A549 (cell line): ENCODE data around the gene SMG6. TPM values are rescaled to one million over a fixed set of nuclear protein-coding genes. Genes with fewer than 3 reads are reported as not detected.

Experiments
- ATAC-seq, 2 experiments: fragments of 200-7000 bp in 1 of 2; fragments of >200 bp in 1 of 2; cut with Nextera tagmentation in 1 of 2; cut with Tn5 transposase in 1 of 2; 3 replicates each; pipeline versions ENCODE4 v1.8.0 to v1.9.1; 2018 to 2020; ENCODE audit warnings: mild to moderate bottlenecking in 1 of 2, moderate library complexity in 1 of 2
- CTCF ChIA-PET: fragments of 300-600 bp; sonication (Branson Sonifier 250); formaldehyde crosslinking; extraction: SDS; loops from one replicate; lab custom pipeline; 2021; ENCODE audit warnings: antibody characterized with exemption, inconsistent platforms; lab: Yijun Ruan, JAX
- POLR2A ChIA-PET: fragments of 350-600 bp; formaldehyde crosslinking; extraction: SDS; loops from one replicate; lab custom pipeline; 2021; ENCODE audit warnings: antibody characterized with exemption, inconsistent platforms; lab: Yijun Ruan, JAX
- DNase-seq, 2 experiments: peaks; one replicate each; pipeline versions ENCODE4 v3.0.0 to v3.0.0-alpha.2; 2011 to 2016; ENCODE audit warnings: low read depth in 1 of 2, low spot score in 1 of 2
- FAIRE-seq: peaks from 2 replicates; lab custom pipeline; 2011; peaks lifted over from hg19 to GRCh38; lab: Jason Lieb, UNC
- H3K27ac ChIP-seq, 2 experiments: fragments of >200 bp; sonication (Bioruptor Twin); formaldehyde crosslinking; 3 replicates each; pipeline ENCODE4 v1.5.1; 2016 to 2017
- H3K4me1 ChIP-seq: fragments of >200 bp; sonication (Bioruptor Twin); formaldehyde crosslinking; 3 replicates; pipeline ENCODE4 v1.6.1; 2016
- H3K4me2 ChIP-seq: fragments of >200 bp; sonication (Bioruptor Twin); formaldehyde crosslinking; 3 replicates; pipeline ENCODE4 v1.6.1; 2016
- H3K4me3 ChIP-seq: fragments of >200 bp; sonication (Bioruptor Twin); formaldehyde crosslinking; 3 replicates; pipeline ENCODE4 v1.5.1; 2016
- H3K9me3 ChIP-seq: fragments of >200 bp; sonication (Bioruptor Twin); formaldehyde crosslinking; 3 replicates; pipeline ENCODE4 v1.6.1; 2016
- CBX8 ChIP-seq: fragments of 200-600 bp; sonication (generic); IDR thresholded peaks from 2 replicates; pipeline ENCODE4 v1.6.1; 2016
- CEBPB ChIP-seq, 2 experiments: fragments of >200 bp in 1 of 2; sonication (Bioruptor Twin) in 1 of 2; formaldehyde crosslinking in 1 of 2; IDR thresholded peaks; 2 replicates each; pipeline ENCODE4 v1.6.1; 2012 to 2016
- FOSB ChIP-seq: fragments of 250-450 bp; sonication (Bioruptor Pico); IDR thresholded peaks from 2 replicates; pipeline ENCODE4 v1.5.0; 2020; ENCODE audit warnings: mild to moderate bottlenecking, moderate library complexity
- FOSL2 ChIP-seq, 2 experiments: fragments of 450-650 bp in 1 of 2; fragments of >200 bp in 1 of 2; sonication (Bioruptor Twin) in 1 of 2; formaldehyde crosslinking; IDR thresholded peaks; 2 replicates each; pipeline versions ENCODE4 v1.5.0 to v1.6.1; 2016 to 2020; ENCODE audit warnings: mild to moderate bottlenecking in 1 of 2, moderate library complexity in 1 of 2
- GATA3 ChIP-seq: IDR thresholded peaks from 2 replicates; pipeline ENCODE4 v1.6.1; 2012; ENCODE audit warnings: borderline replicate concordance
- KDM1A ChIP-seq: fragments of 200-600 bp; sonication (generic); IDR thresholded peaks from 2 replicates; pipeline ENCODE4 v1.6.1; 2016; ENCODE audit warnings: low read depth, mild to moderate bottlenecking
- MAFK ChIP-seq: fragments of 450-650 bp; IDR thresholded peaks from 2 replicates; pipeline ENCODE4 v1.6.1; 2014; ENCODE audit not compliant: partially characterized antibody
- MAZ ChIP-seq: fragments of 150-350 bp; IDR thresholded peaks from 2 replicates; pipeline ENCODE4 v1.6.1; 2014; ENCODE audit warnings: antibody characterized with exemption, low read depth, low read length, borderline replicate concordance
- NFE2L2 ChIP-seq: fragments of 150-350 bp; conservative IDR thresholded peaks from 2 replicates; pipeline ENCODE4 v1.6.1; 2014; ENCODE audit warnings: low read length
- NPAS2 ChIP-seq: fragments of 250-450 bp; sonication (Bioruptor Pico); IDR thresholded peaks from 2 replicates; pipeline ENCODE4 v1.8.0; 2022; ENCODE audit warnings: mild to moderate bottlenecking, moderate library complexity, borderline replicate concordance
- NR3C1 ChIP-seq: fragments of >200 bp; sonication (Bioruptor Twin); formaldehyde crosslinking; IDR thresholded peaks from 3 replicates; pipeline ENCODE4 v1.6.1; 2017
- RARB ChIP-seq: fragments of 250-450 bp; sonication (Bioruptor Pico); IDR thresholded peaks from 2 replicates; pipeline ENCODE4 v1.8.0; 2021; ENCODE audit warnings: mild to moderate bottlenecking, moderate library complexity
- ZC3H11A ChIP-seq: fragments of 450-650 bp; IDR thresholded peaks from 2 replicates; pipeline ENCODE4 v1.6.1; 2014; ENCODE audit warnings: antibody characterized with exemption, mild to moderate bottlenecking
- ZNF302 ChIP-seq: fragments of 250-450 bp; sonication (Bioruptor Pico); IDR thresholded peaks from 2 replicates; pipeline ENCODE4 v1.9.0; 2021; ENCODE audit warnings: inconsistent platforms, mild to moderate bottlenecking, moderate library complexity
- WGBS: methylation state at CpG from one replicate; pipeline ENCODE4 v1.1.6; 2017; ENCODE audit errors: missing lambda C conversion rate; 5-methylcytosine and 5-hydroxymethylcytosine counted together
- polyA plus RNA-seq, 4 experiments: library from polyadenylated mRNA; depleted of rRNA in 3 of 4; stranded (reverse); fragments of >200 nt; fragmentation: RNase III in 1 of 4; extraction: RNeasy Plus Mini Kit Qiagen cat#74134 plus additional on column Dnase treatment in 1 of 4; gene quantifications; 2 replicates in 3 of 4; 3 replicates in 1 of 4; pipeline ENCODE4 v1.2.3, GENCODE V29; 2011 to 2017
- TF ChIP-seq, protein P1 (sequence below): fragments of 250-450 bp; sonication (Bioruptor Pico); IDR thresholded peaks from 2 replicates; pipeline ENCODE4 v1.5.0; 2021; ENCODE audit warnings: mild to moderate bottlenecking, moderate library complexity, borderline replicate concordance
- TF ChIP-seq, protein P2 (sequence below): fragments of 200-600 bp; sonication (generic); IDR thresholded peaks from 2 replicates; pipeline ENCODE4 v1.6.1; 2016; ENCODE audit warnings: antibody characterized with exemption, mild to moderate bottlenecking, moderate library complexity
- TF ChIP-seq, protein P3 (sequence below): fragments of 150-350 bp; IDR thresholded peaks from 2 replicates; pipeline ENCODE4 v1.6.1; 2014; ENCODE audit warnings: low read depth, mild to moderate bottlenecking, low read length

Gene SMG6
- polyA plus RNA-seq, 2 of the 4 experiments (the other 2 are of a cell fraction): 4.7 to 17.0 TPM

DNA sequence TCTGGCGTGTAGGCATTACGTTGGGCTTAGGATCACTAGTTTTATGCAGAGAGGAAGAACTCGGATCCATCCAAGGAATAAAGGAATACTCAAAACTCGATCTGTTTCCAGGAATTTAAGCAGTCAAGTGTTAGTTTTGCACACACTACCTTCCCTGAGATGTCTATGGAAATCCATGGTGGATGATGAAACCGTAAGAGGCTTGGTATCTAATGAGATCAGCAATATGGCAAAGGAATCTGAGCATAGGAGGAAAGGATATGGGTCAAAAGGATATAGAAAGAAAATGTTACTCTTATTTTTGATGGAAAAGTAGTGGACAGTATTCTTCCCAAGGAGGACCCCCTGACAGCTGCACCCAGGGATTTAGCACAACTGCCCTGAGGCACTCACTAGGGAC lies 59.6 kb downstream of the SMG6 start:
- CTCF ChIA-PET: interaction anchor here (0.8 to 11.8 kb wide), 63 partner anchors 9 to 669 kb away, joined by 3 to 492 read pairs (median 9); partner anchors contain the start of genes DPH1, HIC1, OVCA2 and RTN4RL1
- WGBS: 81% methylated on average over 5 of the region's 5 CpGs
- Histone ChIP-seq H3K9me3 (no peaks in the 10 kb centered on the region), H3K4me1 (peaks cover 18% of the 10 kb centered on the region), H3K27ac (no peak overlapping the region)
- DNase-seq: no peak
- no peak; a peak in 1 of 6 replicates for ATAC-seq
- TF ChIP-seq ZNF302 (CRISPR knock-in tag) (no peak), NFE2L2 (no peak), NR3C1 (no peak), KDM1A (no peak), ZC3H11A (no peak), RARB (CRISPR knock-in tag) (no peak), MAFK (no peak), CEBPB (IDR thresholded peaks at IDR 0.05) (no peak), CBX8 (no peak), FOSL2 (IDR thresholded peaks at IDR 0.05) (no peak), FOSL2 (CRISPR knock-in tag; IDR thresholded peaks at IDR 0.05) (no peak), FOSB (CRISPR knock-in tag) (no peak)
- TF ChIP-seq, protein P1, sequence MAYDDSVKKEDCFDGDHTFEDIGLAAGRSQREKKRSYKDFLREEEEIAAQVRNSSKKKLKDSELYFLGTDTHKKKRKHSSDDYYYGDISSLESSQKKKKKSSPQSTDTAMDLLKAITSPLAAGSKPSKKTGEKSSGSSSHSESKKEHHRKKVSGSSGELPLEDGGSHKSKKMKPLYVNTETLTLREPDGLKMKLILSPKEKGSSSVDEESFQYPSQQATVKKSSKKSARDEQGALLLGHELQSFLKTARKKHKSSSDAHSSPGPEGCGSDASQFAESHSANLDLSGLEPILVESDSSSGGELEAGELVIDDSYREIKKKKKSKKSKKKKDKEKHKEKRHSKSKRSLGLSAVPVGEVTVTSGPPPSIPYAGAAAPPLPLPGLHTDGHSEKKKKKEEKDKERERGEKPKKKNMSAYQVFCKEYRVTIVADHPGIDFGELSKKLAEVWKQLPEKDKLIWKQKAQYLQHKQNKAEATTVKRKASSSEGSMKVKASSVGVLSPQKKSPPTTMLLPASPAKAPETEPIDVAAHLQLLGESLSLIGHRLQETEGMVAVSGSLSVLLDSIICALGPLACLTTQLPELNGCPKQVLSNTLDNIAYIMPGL (CRISPR knock-in tag): no peak
- TF ChIP-seq, protein P2, sequence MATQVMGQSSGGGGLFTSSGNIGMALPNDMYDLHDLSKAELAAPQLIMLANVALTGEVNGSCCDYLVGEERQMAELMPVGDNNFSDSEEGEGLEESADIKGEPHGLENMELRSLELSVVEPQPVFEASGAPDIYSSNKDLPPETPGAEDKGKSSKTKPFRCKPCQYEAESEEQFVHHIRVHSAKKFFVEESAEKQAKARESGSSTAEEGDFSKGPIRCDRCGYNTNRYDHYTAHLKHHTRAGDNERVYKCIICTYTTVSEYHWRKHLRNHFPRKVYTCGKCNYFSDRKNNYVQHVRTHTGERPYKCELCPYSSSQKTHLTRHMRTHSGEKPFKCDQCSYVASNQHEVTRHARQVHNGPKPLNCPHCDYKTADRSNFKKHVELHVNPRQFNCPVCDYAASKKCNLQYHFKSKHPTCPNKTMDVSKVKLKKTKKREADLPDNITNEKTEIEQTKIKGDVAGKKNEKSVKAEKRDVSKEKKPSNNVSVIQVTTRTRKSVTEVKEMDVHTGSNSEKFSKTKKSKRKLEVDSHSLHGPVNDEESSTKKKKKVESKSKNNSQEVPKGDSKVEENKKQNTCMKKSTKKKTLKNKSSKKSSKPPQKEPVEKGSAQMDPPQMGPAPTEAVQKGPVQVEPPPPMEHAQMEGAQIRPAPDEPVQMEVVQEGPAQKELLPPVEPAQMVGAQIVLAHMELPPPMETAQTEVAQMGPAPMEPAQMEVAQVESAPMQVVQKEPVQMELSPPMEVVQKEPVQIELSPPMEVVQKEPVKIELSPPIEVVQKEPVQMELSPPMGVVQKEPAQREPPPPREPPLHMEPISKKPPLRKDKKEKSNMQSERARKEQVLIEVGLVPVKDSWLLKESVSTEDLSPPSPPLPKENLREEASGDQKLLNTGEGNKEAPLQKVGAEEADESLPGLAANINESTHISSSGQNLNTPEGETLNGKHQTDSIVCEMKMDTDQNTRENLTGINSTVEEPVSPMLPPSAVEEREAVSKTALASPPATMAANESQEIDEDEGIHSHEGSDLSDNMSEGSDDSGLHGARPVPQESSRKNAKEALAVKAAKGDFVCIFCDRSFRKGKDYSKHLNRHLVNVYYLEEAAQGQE: no peak
- TF ChIP-seq, all 56 proteins: peak for 0
- H3K4me2 ChIP-seq: no peak overlapping the region
- no peak for FAIRE-seq
- no peak overlapping the region for H3K4me3 ChIP-seq
- POLR2A ChIA-PET: interaction anchor here (2.5 kb wide), 1 partner anchor 189 kb away, joined by 8 read pairs; the partner anchor contains the start of gene HIC1

DNA sequence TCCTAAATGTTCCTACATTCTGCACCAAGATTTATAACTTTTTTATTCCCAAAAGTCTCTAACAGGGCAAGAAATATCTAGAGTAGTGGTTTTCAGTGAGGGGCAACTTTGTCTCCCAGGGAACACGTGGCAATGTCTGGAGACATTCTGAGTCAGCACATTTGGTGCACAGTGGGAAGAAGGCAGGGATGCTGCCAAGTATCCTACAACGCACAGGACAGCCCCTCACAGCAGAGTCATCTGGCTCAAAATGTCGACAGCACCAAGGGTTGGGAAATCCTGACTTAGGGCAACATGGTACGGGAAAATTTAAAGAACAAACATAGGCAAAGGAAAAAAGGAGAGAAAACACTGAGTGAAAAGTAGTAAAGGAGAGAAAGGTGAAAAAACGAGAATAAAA lies 61.8 kb downstream of the SMG6 start:
- peaks cover 18% of the 10 kb centered on the region for H3K4me1 ChIP-seq
- no peak overlapping the region for H3K4me3 ChIP-seq
- ChIA-PET CTCF (interaction anchor here (1.8 to 2.5 kb wide), 3 partner anchors 183 to 188 kb away, joined by 5 to 31 read pairs (median 11); partner anchors contain the start of gene HIC1), POLR2A (no interaction called here)
- WGBS: 87% methylated on average over 5 of the region's 5 CpGs
- DNase-seq (no peak), FAIRE-seq (no peak), ATAC-seq (no peak)
- no peaks in the 10 kb centered on the region for H3K9me3 ChIP-seq
- no peak for TF ChIP-seq NFE2L2
- peak; percentile 90 for TF ChIP-seq MAFK
- TF ChIP-seq, protein P3, sequence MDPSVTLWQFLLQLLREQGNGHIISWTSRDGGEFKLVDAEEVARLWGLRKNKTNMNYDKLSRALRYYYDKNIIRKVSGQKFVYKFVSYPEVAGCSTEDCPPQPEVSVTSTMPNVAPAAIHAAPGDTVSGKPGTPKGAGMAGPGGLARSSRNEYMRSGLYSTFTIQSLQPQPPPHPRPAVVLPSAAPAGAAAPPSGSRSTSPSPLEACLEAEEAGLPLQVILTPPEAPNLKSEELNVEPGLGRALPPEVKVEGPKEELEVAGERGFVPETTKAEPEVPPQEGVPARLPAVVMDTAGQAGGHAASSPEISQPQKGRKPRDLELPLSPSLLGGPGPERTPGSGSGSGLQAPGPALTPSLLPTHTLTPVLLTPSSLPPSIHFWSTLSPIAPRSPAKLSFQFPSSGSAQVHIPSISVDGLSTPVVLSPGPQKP: no peak
- TF ChIP-seq NPAS2 (CRISPR knock-in tag): no peak
- no peak for TF ChIP-seq GATA3
- TF ChIP-seq MAZ: no peak
- no peak overlapping the region for H3K27ac ChIP-seq
- no peak overlapping the region for H3K4me2 ChIP-seq
